Coronary artery (tissue), 2 donors: Measurements from ENCODE around the gene FAM120A.
"Not testable (repeated sequence)": the region's sequence is repeated elsewhere in the genome, so short reads cannot be mapped to it uniquely, and the experiment has no call there.

Experiments used
- DNase-seq: peaks from one replicate; pipeline ENCODE4 v3.0.0-alpha.2; 2017; ENCODE audit warnings: low spot score
- H3K27ac ChIP-seq, 2 donors: fragments of 200-600 bp; sonication (generic); one replicate each; pipeline ENCODE4 v1.5.1; 2016 to 2019
- H3K4me3 ChIP-seq: fragments of 200-600 bp; sonication (generic); 2 replicates; pipeline ENCODE4 v1.5.1; 2016; ENCODE audit warnings: mild to moderate bottlenecking, moderate library complexity
- CTCF ChIP-seq: fragments of 200-600 bp; sonication (generic); IDR thresholded peaks from one replicate; pipeline ENCODE4 v1.5.1; 2019; ENCODE audit warnings: antibody characterized with exemption

FAM120A gene

GRCh38 chr9:93505541-93506132 is 54.2 kb downstream of the FAM120A start:
- TF ChIP-seq CTCF: no peak
- no peak for DNase-seq
- H3K4me3 ChIP-seq: no peak overlapping the region
- H3K27ac ChIP-seq: no peak overlapping the region

- H3K4me3 ChIP-seq: no peak overlapping the region
- TF ChIP-seq CTCF: no peak
- no peak for DNase-seq
- no peak overlapping the region for H3K27ac ChIP-seq
These were observed 56.3 kb downstream of the FAM120A start for GRCh38 chr9:93507768-93508167.

- no peak for DNase-seq
- H3K27ac ChIP-seq: no peak overlapping the region
- TF ChIP-seq CTCF: no peak
- no peak overlapping the region for H3K4me3 ChIP-seq
These were observed 56.7 kb downstream of the FAM120A start for GRCh38 chr9:93508207-93508606.

GRCh38 chr9:93509084-93509483 is 57.6 kb downstream of the FAM120A start:
- DNase-seq: no peak
- Histone ChIP-seq H3K27ac (no peak overlapping the region), H3K4me3 (no peak overlapping the region)
- no peak for TF ChIP-seq CTCF

GRCh38 chr9:93510041-93510440 is 58.6 kb downstream of the FAM120A start:
- Histone ChIP-seq H3K4me3 (no peak overlapping the region), H3K27ac (no peak overlapping the region)
- TF ChIP-seq CTCF: no peak
- no peak for DNase-seq

- not testable (repeated sequence) for H3K4me3 ChIP-seq, DNase-seq, H3K27ac ChIP-seq
These were observed 59.7 kb downstream of the FAM120A start for GRCh38 chr9:93511228-93511627.

- H3K27ac ChIP-seq, H3K4me3 ChIP-seq, DNase-seq: not testable (repeated sequence)
These were observed 60.8 kb downstream of the FAM120A start for GRCh38 chr9:93512170-93512812.

GRCh38 chr9:93513606-93514005 is 62.1 kb downstream of the FAM120A start:
- DNase-seq: no peak
- no peak overlapping the region for H3K4me3 ChIP-seq
- H3K27ac ChIP-seq: no peak overlapping the region
- TF ChIP-seq CTCF: no peak
